Measurements from ENCODE around the gene WASL.
"Not testable (repeated sequence)": the region's sequence is repeated elsewhere in the genome, so short reads cannot be mapped to it uniquely, and the experiment has no call there.

WASL gene

DNA sequence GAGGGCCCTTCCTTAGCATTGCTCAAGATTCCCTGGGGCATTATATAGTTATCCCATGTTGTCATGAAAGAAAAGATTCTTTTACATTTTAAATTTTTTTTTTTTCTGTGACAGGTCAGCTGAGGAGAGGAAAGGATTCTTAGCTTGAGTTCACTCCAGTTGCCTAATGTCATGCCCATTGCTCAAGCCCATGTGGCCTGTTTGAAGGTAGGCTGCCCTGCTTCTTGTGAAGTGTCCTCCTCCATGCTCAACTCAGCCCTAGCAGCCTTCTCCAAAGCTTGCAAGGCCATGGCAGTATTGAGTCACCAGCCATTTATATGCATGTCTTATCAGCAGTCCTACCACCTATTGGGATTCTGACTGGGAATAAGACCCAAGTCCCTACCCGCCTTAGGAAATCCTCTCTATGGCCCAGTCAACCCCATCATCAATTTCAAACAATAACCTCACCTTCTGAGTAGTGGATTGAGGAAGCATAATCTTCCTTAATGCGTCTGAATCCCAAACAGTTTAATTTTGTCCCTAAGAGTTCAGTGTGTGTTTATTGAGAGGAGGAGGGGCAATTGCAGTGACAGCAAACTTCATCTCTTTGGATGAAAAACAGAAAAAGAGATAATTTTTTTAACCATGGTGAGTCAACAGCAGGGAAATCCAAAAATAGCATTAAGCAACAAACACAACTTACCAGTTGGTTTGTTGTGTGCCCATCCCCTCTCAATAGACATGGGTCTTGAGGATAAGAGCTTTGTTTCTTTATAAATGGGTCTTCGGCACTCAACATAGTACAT lies 38.6 kb upstream of the WASL start:
- H3K9me3 ChIP-seq, result no peaks in the 10 kb centered on the region
- H3K27me3 ChIP-seq, result no peaks in the 10 kb centered on the region
- no peaks in the 10 kb centered on the region for H3K4me1 ChIP-seq (ENCODE audit: control insufficient read depth in 1 of 2, insufficient read depth in 1 of 2, low read depth in 1 of 2, low read length in 1 of 2)
- H3K4me3 ChIP-seq (ENCODE audit: low read depth in 1 of 2, low read length in 1 of 2), result no peak overlapping the region
- H3K36me3 ChIP-seq, result no peaks in the 10 kb centered on the region
- TF ChIP-seq, protein P1, sequence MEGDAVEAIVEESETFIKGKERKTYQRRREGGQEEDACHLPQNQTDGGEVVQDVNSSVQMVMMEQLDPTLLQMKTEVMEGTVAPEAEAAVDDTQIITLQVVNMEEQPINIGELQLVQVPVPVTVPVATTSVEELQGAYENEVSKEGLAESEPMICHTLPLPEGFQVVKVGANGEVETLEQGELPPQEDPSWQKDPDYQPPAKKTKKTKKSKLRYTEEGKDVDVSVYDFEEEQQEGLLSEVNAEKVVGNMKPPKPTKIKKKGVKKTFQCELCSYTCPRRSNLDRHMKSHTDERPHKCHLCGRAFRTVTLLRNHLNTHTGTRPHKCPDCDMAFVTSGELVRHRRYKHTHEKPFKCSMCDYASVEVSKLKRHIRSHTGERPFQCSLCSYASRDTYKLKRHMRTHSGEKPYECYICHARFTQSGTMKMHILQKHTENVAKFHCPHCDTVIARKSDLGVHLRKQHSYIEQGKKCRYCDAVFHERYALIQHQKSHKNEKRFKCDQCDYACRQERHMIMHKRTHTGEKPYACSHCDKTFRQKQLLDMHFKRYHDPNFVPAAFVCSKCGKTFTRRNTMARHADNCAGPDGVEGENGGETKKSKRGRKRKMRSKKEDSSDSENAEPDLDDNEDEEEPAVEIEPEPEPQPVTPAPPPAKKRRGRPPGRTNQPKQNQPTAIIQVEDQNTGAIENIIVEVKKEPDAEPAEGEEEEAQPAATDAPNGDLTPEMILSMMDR (IDR thresholded peaks at IDR 0.05), result no peak
- H3K27ac ChIP-seq, result no peak overlapping the region

DNA sequence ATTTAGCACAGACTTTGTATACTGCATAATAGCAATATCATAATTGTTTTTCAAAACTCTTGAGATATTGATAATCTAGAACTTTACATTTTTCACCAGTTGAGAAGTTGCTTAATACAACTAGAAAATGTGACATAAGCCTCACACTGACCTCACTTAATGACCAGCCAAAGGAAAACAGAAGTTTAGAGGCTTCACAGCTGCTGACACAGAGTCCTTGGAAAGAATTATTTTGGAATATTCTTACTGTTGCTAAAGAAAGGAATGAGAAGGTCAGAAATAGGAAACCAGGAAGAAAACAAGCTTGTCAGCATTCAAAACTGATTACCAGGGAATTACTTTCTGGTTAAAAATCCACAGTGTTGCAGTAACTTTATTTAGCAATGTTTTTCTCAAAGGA lies 35.5 kb upstream of the WASL start:
- Histone ChIP-seq H3K4me1 (ENCODE audit: control insufficient read depth in 1 of 2, insufficient read depth in 1 of 2, low read depth in 1 of 2, low read length in 1 of 2) (no peaks in the 10 kb centered on the region), H3K36me3 (no peaks in the 10 kb centered on the region), H3K9me3 (no peaks in the 10 kb centered on the region), H3K27ac (no peak overlapping the region), H3K27me3 (no peaks in the 10 kb centered on the region), H3K4me3 (ENCODE audit: low read depth in 1 of 2, low read length in 1 of 2) (no peak overlapping the region)
- TF ChIP-seq, protein P1 (IDR thresholded peaks at IDR 0.05), result no peak

DNA sequence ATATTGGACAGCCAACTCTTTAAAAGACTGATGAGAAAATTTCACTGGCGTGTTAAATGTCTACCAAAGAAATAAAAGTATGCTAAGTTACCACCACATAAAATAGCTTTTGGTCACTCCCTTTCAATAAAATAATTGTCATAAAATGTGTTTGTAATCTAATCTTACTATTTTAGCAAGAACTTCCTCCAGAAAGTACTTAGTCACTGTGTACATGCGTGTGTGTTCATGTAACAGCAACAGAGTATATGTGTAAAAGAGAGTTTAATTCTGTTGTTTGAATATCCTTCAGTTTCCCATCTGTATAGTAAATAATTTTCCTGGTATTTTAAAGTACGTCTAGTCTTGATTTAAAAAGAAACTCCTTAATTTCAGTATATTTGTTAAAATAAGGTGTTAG lies 35.0 kb upstream of the WASL start:
- Histone ChIP-seq H3K9me3 (no peaks in the 10 kb centered on the region), H3K27ac (no peak overlapping the region), H3K4me1 (ENCODE audit: control insufficient read depth in 1 of 2, insufficient read depth in 1 of 2, low read depth in 1 of 2, low read length in 1 of 2) (no peaks in the 10 kb centered on the region), H3K36me3 (no peaks in the 10 kb centered on the region), H3K4me3 (ENCODE audit: low read depth in 1 of 2, low read length in 1 of 2) (no peak overlapping the region), H3K27me3 (no peaks in the 10 kb centered on the region)
- TF ChIP-seq, protein P1 (IDR thresholded peaks at IDR 0.05), result no peak

DNA sequence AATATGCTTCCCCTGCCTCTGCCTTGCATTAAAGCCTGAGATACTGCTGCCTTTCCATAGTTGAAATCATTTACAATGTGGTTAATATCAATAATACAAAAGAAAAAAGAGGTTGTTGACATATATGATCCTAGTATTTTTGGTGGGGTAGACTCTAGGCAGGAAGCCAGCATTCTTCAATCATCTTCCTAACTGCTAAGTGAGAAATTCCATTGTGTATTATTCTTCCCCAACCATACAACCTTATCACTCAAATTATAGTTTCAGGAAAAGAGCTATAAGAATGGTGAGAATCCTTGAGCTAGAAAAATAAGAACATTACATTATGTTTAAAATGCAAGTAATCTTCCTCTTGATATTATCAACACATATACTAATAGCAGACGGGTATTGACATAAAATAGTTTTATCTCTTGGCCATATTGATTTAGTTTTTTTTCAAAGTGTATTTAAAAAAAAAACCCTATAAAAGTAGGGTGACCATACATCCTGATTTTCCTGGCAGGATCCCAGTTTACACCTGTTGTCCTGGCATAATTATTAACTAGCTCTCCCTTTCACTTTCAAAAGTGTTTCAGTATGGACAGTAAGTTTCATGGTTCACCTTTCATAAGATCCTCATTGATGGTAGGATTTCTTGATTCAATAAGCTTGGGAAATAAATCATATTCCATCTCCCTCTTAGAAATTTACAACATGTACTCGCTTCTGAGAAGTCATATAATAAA lies 33.4 kb upstream of the WASL start:
- H3K9me3 ChIP-seq, result no peaks in the 10 kb centered on the region
- H3K27ac ChIP-seq, result no peak overlapping the region
- no peaks in the 10 kb centered on the region for H3K27me3 ChIP-seq
- no peaks in the 10 kb centered on the region for H3K36me3 ChIP-seq
- TF ChIP-seq, protein P1 (IDR thresholded peaks at IDR 0.05), result no peak
- no peaks in the 10 kb centered on the region for H3K4me1 ChIP-seq (ENCODE audit: control insufficient read depth in 1 of 2, insufficient read depth in 1 of 2, low read depth in 1 of 2, low read length in 1 of 2)
- H3K4me3 ChIP-seq (ENCODE audit: low read depth in 1 of 2, low read length in 1 of 2), result no peak overlapping the region

DNA sequence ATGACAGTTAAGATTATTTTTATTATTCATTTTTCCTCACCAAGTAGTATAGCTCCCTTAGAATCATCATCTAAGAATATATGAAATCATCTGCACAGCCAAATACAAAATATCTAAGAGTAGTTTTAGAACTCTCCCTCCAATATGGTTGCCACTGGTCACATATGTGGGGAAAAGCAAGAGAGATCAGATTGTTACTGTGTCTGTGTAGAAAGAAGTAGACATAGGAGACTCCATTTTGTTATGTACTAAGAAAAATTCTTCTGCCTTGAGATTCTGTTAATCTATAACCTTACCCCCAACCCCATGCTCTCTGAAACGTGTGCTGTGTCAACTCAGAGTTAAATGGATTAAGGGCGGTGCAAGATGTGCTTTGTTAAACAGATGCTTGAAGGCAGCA lies 31.7 kb upstream of the WASL start:
- H3K27me3 ChIP-seq; H3K36me3 ChIP-seq; H3K9me3 ChIP-seq; H3K4me1 ChIP-seq (ENCODE audit: control insufficient read depth in 1 of 2, insufficient read depth in 1 of 2, low read depth in 1 of 2, low read length in 1 of 2); H3K4me3 ChIP-seq (ENCODE audit: low read depth in 1 of 2, low read length in 1 of 2); H3K27ac ChIP-seq: not testable (repeated sequence)

DNA sequence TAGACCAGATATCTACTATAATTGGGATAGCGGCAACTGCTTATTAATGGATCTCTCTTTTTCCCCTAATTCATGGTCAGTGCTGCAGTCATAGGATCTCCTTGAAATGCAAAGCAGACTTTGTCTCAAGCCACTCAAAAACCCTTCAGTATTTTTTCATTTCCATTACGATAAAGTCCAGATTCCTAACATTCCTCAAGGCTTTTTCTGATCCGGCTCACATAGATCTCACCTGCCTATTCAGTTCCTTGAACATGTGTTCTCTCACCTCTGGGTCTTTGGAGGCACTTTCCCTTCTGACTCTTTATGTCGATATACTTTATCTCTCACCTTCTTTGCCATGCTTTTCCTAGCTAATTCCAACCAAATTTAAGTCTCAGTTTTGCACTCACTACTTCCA lies 25.7 kb upstream of the WASL start:
- Histone ChIP-seq H3K27ac (no peak overlapping the region), H3K36me3 (no peaks in the 10 kb centered on the region), H3K4me3 (ENCODE audit: low read depth in 1 of 2, low read length in 1 of 2) (no peak overlapping the region), H3K9me3 (no peaks in the 10 kb centered on the region), H3K27me3 (no peaks in the 10 kb centered on the region), H3K4me1 (ENCODE audit: control insufficient read depth in 1 of 2, insufficient read depth in 1 of 2, low read depth in 1 of 2, low read length in 1 of 2) (no peaks in the 10 kb centered on the region)
- TF ChIP-seq, protein P1 (IDR thresholded peaks at IDR 0.05), result no peak

Data from neutrophil (primary cell).